Measurements from ENCODE around the gene SYNPR.

SYNPR gene

DNA sequence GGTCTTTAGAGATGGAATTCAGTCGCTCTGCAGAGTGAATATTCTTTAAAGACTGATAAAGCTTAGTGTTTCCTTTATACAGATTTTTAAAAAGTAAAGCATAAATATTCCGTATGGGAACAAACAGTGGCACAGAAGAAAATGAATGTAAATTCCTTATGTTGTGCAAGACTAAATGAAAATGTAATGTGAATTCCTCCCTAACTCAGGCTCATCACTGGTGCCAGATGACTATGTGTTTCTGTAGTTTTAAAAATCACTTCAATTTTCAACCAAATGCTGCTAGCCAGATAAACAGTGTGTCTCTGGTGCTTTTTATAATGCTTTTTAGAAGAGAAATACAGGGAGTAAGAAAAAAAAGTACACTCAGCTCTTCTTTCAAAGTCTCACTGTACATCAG, 219.5 kb downstream of the SYNPR start:
- Histone ChIP-seq H2AFZ (ENCODE audit: low read depth, low read length) (no peak overlapping the region), H3K4me3 (ENCODE audit: low read length) (no peak overlapping the region), H3K79me2 (ENCODE audit: low read length) (no peaks in the 10 kb centered on the region), H4K20me1 (ENCODE audit: insufficient read depth, low read length) (no peaks in the 10 kb centered on the region), H3K36me3 (replicated peaks; ENCODE audit: low read depth, low read length) (no peaks in the 10 kb centered on the region), H3K27me3 (ENCODE audit: low read depth, low read length) (no peaks in the 10 kb centered on the region; the same call in 1 of the 2 replicates), H3K4me1 (ENCODE audit: low read length) (no peaks in the 10 kb centered on the region), H3K27ac (ENCODE audit: low read length) (no peak overlapping the region), H3K9me3 (ENCODE audit: insufficient read depth, low read length) (no peaks in the 10 kb centered on the region), H3K9ac (ENCODE audit: low read length) (no peak overlapping the region), H3K4me2 (ENCODE audit: low read length) (no peak overlapping the region)
- TF ChIP-seq EZH2phosphoT487 (IDR thresholded peaks at IDR 0.05; ENCODE audit: low read depth) = no peak
- no peak for TF ChIP-seq CTCF (IDR thresholded peaks at IDR 0.05; ENCODE audit: low read depth, low read length)

DNA sequence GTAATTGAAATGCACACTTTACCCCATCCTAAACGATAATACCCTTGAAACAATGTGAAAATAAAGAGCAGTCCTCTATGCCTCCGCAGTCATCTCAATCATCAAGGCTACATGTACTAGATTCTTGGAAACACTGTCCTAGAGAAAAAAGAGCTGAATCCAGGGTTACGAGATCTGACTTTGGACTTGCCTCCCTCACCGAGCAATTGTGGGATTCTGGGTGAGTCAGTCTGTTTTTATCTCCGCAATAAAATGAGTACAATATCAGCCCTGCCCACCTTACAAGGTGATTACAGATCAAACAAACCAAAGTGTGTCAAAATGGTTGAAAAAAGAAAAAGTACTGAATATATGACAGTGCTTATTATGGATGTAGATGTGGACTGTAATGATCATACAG, 222.1 kb downstream of the SYNPR start:
- Histone ChIP-seq H2AFZ (ENCODE audit: low read depth, low read length) (no peak overlapping the region), H3K79me2 (ENCODE audit: low read length) (no peaks in the 10 kb centered on the region), H3K4me3 (ENCODE audit: low read length) (no peak overlapping the region), H3K36me3 (replicated peaks; ENCODE audit: low read depth, low read length) (no peaks in the 10 kb centered on the region), H3K9ac (ENCODE audit: low read length) (no peak overlapping the region), H3K4me2 (ENCODE audit: low read length) (no peak overlapping the region), H3K4me1 (ENCODE audit: low read length) (no peaks in the 10 kb centered on the region), H4K20me1 (ENCODE audit: insufficient read depth, low read length) (no peaks in the 10 kb centered on the region), H3K27me3 (ENCODE audit: low read depth, low read length) (no peaks in the 10 kb centered on the region; the same call in 1 of the 2 replicates), H3K9me3 (ENCODE audit: insufficient read depth, low read length) (no peaks in the 10 kb centered on the region), H3K27ac (ENCODE audit: low read length) (no peak overlapping the region)
- TF ChIP-seq CTCF (IDR thresholded peaks at IDR 0.05; ENCODE audit: low read depth, low read length) = no peak
- TF ChIP-seq EZH2phosphoT487 (IDR thresholded peaks at IDR 0.05; ENCODE audit: low read depth) = no peak

GRCh38 chr3:63508305-63508704, 230.2 kb downstream of the SYNPR start:
- H3K27me3 ChIP-seq (ENCODE audit: low read depth, low read length) = no peaks in the 10 kb centered on the region
- no peaks in the 10 kb centered on the region for H3K36me3 ChIP-seq (replicated peaks; ENCODE audit: low read depth, low read length)
- H3K4me1 ChIP-seq (ENCODE audit: low read length) = no peaks in the 10 kb centered on the region
- no peak overlapping the region for H3K27ac ChIP-seq (ENCODE audit: low read length)
- no peaks in the 10 kb centered on the region for H3K9me3 ChIP-seq (ENCODE audit: insufficient read depth, low read length)
- TF ChIP-seq EZH2phosphoT487 (IDR thresholded peaks at IDR 0.05; ENCODE audit: low read depth) (no peak), CTCF (IDR thresholded peaks at IDR 0.05; ENCODE audit: low read depth, low read length) (no peak)
- H3K4me2 ChIP-seq (ENCODE audit: low read length) = no peak overlapping the region
- no peak overlapping the region for H3K9ac ChIP-seq (ENCODE audit: low read length)
- no peaks in the 10 kb centered on the region for H4K20me1 ChIP-seq (ENCODE audit: insufficient read depth, low read length)
- H3K79me2 ChIP-seq (ENCODE audit: low read length) = no peaks in the 10 kb centered on the region
- no peak overlapping the region for H2AFZ ChIP-seq (ENCODE audit: low read depth, low read length)
- no peak overlapping the region for H3K4me3 ChIP-seq (ENCODE audit: low read length)

DNA sequence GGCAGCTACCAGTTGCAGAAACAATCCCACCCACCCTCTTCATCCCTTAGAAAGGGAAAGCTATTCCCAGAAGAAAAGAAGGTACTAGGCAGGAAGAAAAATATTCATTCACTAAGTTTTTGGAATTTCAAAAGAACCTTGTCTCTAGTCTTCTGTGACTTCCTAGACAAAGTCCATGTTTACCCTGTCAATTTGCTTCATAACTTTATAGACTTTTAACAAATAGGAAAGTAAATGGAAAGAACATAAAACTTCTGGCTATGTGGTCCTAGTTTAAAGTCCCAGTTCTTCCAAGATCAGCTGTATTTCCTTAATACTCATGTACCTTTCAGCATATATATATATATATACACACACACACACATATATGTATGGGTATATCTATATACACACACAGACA, 230.7 kb downstream of the SYNPR start:
- no peak for TF ChIP-seq CTCF (IDR thresholded peaks at IDR 0.05; ENCODE audit: low read depth, low read length)
- no peak for TF ChIP-seq EZH2phosphoT487 (IDR thresholded peaks at IDR 0.05; ENCODE audit: low read depth)
- Histone ChIP-seq H3K9me3 (ENCODE audit: insufficient read depth, low read length) (no peaks in the 10 kb centered on the region), H3K36me3 (replicated peaks; ENCODE audit: low read depth, low read length) (no peaks in the 10 kb centered on the region), H3K4me2 (ENCODE audit: low read length) (no peak overlapping the region), H4K20me1 (ENCODE audit: insufficient read depth, low read length) (no peaks in the 10 kb centered on the region), H3K4me1 (ENCODE audit: low read length) (no peaks in the 10 kb centered on the region), H3K27ac (ENCODE audit: low read length) (no peak overlapping the region), H3K79me2 (ENCODE audit: low read length) (no peaks in the 10 kb centered on the region), H3K4me3 (ENCODE audit: low read length) (no peak overlapping the region), H2AFZ (ENCODE audit: low read depth, low read length) (no peak overlapping the region), H3K27me3 (ENCODE audit: low read depth, low read length) (no peaks in the 10 kb centered on the region), H3K9ac (ENCODE audit: low read length) (no peak overlapping the region)
